Neuronal stem cell (in vitro differentiated cells): ENCODE measurements around the gene CANT1.

Source experiments
- DNase-seq: peaks from one replicate; pipeline ENCODE4 v3.0.0-alpha.2; 2013; ENCODE audit warnings: low spot score
- H2AFZ ChIP-seq: one replicate; pipeline ENCODE4 v1.6.1; 2013; ENCODE audit warnings: mild to moderate bottlenecking, low read length, inconsistent platforms
- H2AK5ac ChIP-seq: 2 replicates; pipeline ENCODE4 v1.6.1; 2013; ENCODE audit warnings: low read depth, mild to moderate bottlenecking, inconsistent platforms, low read length, moderate library complexity, mixed read lengths
- H2BK120ac ChIP-seq: 2 replicates; pipeline ENCODE4 v1.6.1; 2013; ENCODE audit warnings: low read depth, mild to moderate bottlenecking, inconsistent platforms, low read length, moderate library complexity, mixed read lengths
- H2BK12ac ChIP-seq: one replicate; pipeline ENCODE4 v1.6.1; 2013; ENCODE audit warnings: low read length, inconsistent platforms
- H2BK15ac ChIP-seq: 2 replicates; pipeline ENCODE4 v1.6.1; 2013; ENCODE audit warnings: mild to moderate bottlenecking, low read length, inconsistent platforms, mixed read lengths
- H2BK5ac ChIP-seq: one replicate; pipeline ENCODE4 v1.6.1; 2013; ENCODE audit warnings: inconsistent platforms, mild to moderate bottlenecking, low read length, moderate library complexity
- H3K14ac ChIP-seq: one replicate; pipeline ENCODE4 v1.6.1; 2013; ENCODE audit warnings: low read length, inconsistent platforms
- H3K18ac ChIP-seq: 2 replicates; pipeline ENCODE4 v1.6.1; 2013; ENCODE audit warnings: low read length, inconsistent platforms
- H3K23ac ChIP-seq: 2 replicates; pipeline ENCODE4 v1.6.1; 2013; ENCODE audit warnings: low read depth, mild to moderate bottlenecking, mixed read lengths, low read length, inconsistent platforms; ENCODE audit not compliant: poor library complexity
- H3K27ac ChIP-seq: replicated peaks from 3 replicates; pipeline ENCODE4 v1.5.1; 2013; ENCODE audit warnings: low read length, inconsistent platforms
- H3K27me3 ChIP-seq, 3 experiments: 2 replicates each; pipeline ENCODE4 v1.6.1; 2013; ENCODE audit warnings: low read length in 3 of 3, mild to moderate bottlenecking in 2 of 3, inconsistent platforms in 1 of 3, low read depth in 1 of 3, mixed read lengths in 1 of 3, moderate library complexity in 1 of 3; ENCODE audit not compliant: control insufficient read depth in 3 of 3, insufficient read depth in 3 of 3
- H3K36me3 ChIP-seq, 2 donors: replicated peaks in 1 of 2; 2 replicates each; pipeline ENCODE4 v1.6.1; 2013; ENCODE audit warnings: low read length in 2 of 2; ENCODE audit not compliant: control insufficient read depth in 2 of 2, insufficient read depth in 2 of 2
- H3K4ac ChIP-seq: 2 replicates; pipeline ENCODE4 v1.6.1; 2013; ENCODE audit warnings: inconsistent platforms, mild to moderate bottlenecking, low read length, moderate library complexity
- H3K4me1 ChIP-seq, 2 donors: 1 replicate in 1 of 2; 2 replicates in 1 of 2; pipeline ENCODE4 v1.6.1; 2013; ENCODE audit warnings: low read length in 2 of 2, low read depth in 1 of 2; ENCODE audit not compliant: control insufficient read depth in 2 of 2, insufficient read depth in 1 of 2
- H3K4me2 ChIP-seq: one replicate; pipeline ENCODE4 v1.6.1; 2013; ENCODE audit warnings: mild to moderate bottlenecking, low read length, inconsistent platforms; ENCODE audit not compliant: insufficient read depth, poor library complexity, severe bottlenecking
- H3K4me3 ChIP-seq, 2 donors: 2 replicates each; pipeline ENCODE4 v1.5.1; 2013; ENCODE audit warnings: low read length in 2 of 2, mild to moderate bottlenecking in 2 of 2, inconsistent platforms in 1 of 2, moderate library complexity in 1 of 2
- H3K79me1 ChIP-seq: one replicate; pipeline ENCODE4 v1.6.1; 2013; ENCODE audit warnings: low read depth, mild to moderate bottlenecking, inconsistent platforms, low read length, moderate library complexity
- H3K9ac ChIP-seq: one replicate; pipeline ENCODE4 v1.6.1; 2013; ENCODE audit warnings: mild to moderate bottlenecking, low read depth, low read length, inconsistent platforms; ENCODE audit not compliant: poor library complexity
- H3K9me3 ChIP-seq, 2 donors: replicated peaks in 1 of 2; 2 replicates each; pipeline versions ENCODE3 to v1.6.1; 2013; ENCODE audit warnings: low read length in 2 of 2, mild to moderate bottlenecking in 2 of 2, inconsistent platforms in 1 of 2, low read depth in 1 of 2, mixed read lengths in 1 of 2, moderate library complexity in 1 of 2; ENCODE audit not compliant: control insufficient read depth in 2 of 2, insufficient read depth in 1 of 2
- H4K8ac ChIP-seq: one replicate; pipeline ENCODE4 v1.6.1; 2013; ENCODE audit warnings: low read depth, mild to moderate bottlenecking, inconsistent platforms, low read length, moderate library complexity
- H4K91ac ChIP-seq: one replicate; pipeline ENCODE4 v1.6.1; 2013; ENCODE audit warnings: low read length, low read depth, mild to moderate bottlenecking, inconsistent platforms; ENCODE audit not compliant: poor library complexity
- WGBS, 2 donors: extraction: QIAGEN DNeasy Blood & Tissue Kit; methylation state at CpG; one replicate each; pipeline ENCODE4 v1.1.7; 2013; ENCODE audit warnings: missing lambda C conversion rate in 2 of 2, mixed read lengths in 1 of 2; ENCODE audit not compliant: insufficient read length in 2 of 2, insufficient replicate concordance in 1 of 2; ENCODE audit errors: extremely low coverage in 2 of 2; 5-methylcytosine and 5-hydroxymethylcytosine counted together

CANT1 gene

GRCh38 chr17:79008666-79009387 lies 737 bp downstream of the CANT1 start:
- Histone ChIP-seq H3K27ac (no peak overlapping the region), H3K14ac (peak overlapping the region; percentile 90), H2AK5ac (peak overlapping the region; percentile 62), H3K4me1 (peaks cover 10 to 13% of the 10 kb centered on the region in 2 donors), H3K79me1 (peaks cover 12% of the 10 kb centered on the region), H2BK5ac (no peak overlapping the region), H3K36me3 (peaks cover 2 to 15% of the 10 kb centered on the region in 2 donors), H3K23ac (peak overlapping the region; percentile 51), H3K18ac (peak overlapping the region; percentile 88), H4K91ac (no peak overlapping the region), H3K9me3 (peaks cover 5 to 11% of the 10 kb centered on the region in 2 donors), H3K27me3 (no peaks in the 10 kb centered on the region), H4K8ac (peak overlapping the region; percentile 52), H2BK15ac (no peak overlapping the region), H2AFZ (peak overlapping the region; percentile 92), H3K9ac (peak overlapping the region; percentile 95), H3K4me3 (peak overlapping the region; percentile 92 to 100), H3K4me2 (peak overlapping the region; percentile 70), H3K4ac (no peak overlapping the region), H2BK12ac (no peak overlapping the region), H2BK120ac (no peak overlapping the region)
- DNase-seq = no peak
- no CpG with 5 or more reads among the region's 7 CpGs for WGBS, 2 donors

- Histone ChIP-seq H2BK120ac (no peak overlapping the region), H4K91ac (no peak overlapping the region), H2AK5ac (no peak overlapping the region), H3K14ac (no peak overlapping the region), H3K27ac (no peak overlapping the region), H3K4me1 (peaks cover 13 to 16% of the 10 kb centered on the region in 2 donors), H2BK15ac (no peak overlapping the region), H3K79me1 (peaks cover 16% of the 10 kb centered on the region), H3K9me3 (peaks cover 0 to under 1% of the 10 kb centered on the region in 2 donors), H2AFZ (no peak overlapping the region), H4K8ac (no peak overlapping the region), H3K4ac (no peak overlapping the region), H3K4me2 (no peak overlapping the region), H3K4me3 (peak overlapping the region in 1 of 2 donors; percentile 100), H3K18ac (no peak overlapping the region), H2BK5ac (no peak overlapping the region), H3K9ac (no peak overlapping the region), H3K27me3 (no peaks in the 10 kb centered on the region), H3K36me3 (peaks cover 2 to 15% of the 10 kb centered on the region in 2 donors), H2BK12ac (no peak overlapping the region), H3K23ac (no peak overlapping the region)
- no peak for DNase-seq
- WGBS, 2 donors = no CpG with 5 or more reads among the region's 21 CpGs
Measured at GRCh38 chr17:79007504-79008381, 1.8 kb downstream of the CANT1 start.

GRCh38 chr17:79006794-79007503 lies 2.6 kb downstream of the CANT1 start:
- no peak overlapping the region for H2BK120ac ChIP-seq
- H3K9me3 ChIP-seq = no peaks in the 10 kb centered on the region
- H3K4me3 ChIP-seq = no peak overlapping the region
- no peaks in the 10 kb centered on the region for H3K27me3 ChIP-seq
- H3K79me1 ChIP-seq = peaks cover 17% of the 10 kb centered on the region
- H2BK5ac ChIP-seq = no peak overlapping the region
- no peak overlapping the region for H3K4ac ChIP-seq
- peaks cover 2 to 15% of the 10 kb centered on the region in 2 donors for H3K36me3 ChIP-seq
- no peak overlapping the region for H2BK12ac ChIP-seq
- DNase-seq = no peak
- H3K27ac ChIP-seq = no peak overlapping the region
- H3K18ac ChIP-seq = no peak overlapping the region
- H3K9ac ChIP-seq = peak overlapping the region; percentile 25
- H2AK5ac ChIP-seq = no peak overlapping the region
- H2AFZ ChIP-seq = no peak overlapping the region
- H3K14ac ChIP-seq = no peak overlapping the region
- WGBS, 2 donors = no CpG with 5 or more reads among the region's 19 CpGs
- H3K23ac ChIP-seq = no peak overlapping the region
- H3K4me1 ChIP-seq = peaks cover 13 to 16% of the 10 kb centered on the region in 2 donors
- H2BK15ac ChIP-seq = no peak overlapping the region
- H4K8ac ChIP-seq = no peak overlapping the region
- H3K4me2 ChIP-seq = no peak overlapping the region
- no peak overlapping the region for H4K91ac ChIP-seq
